H1 (cell line): ENCODE results near the gene NEGR1. TPM values are rescaled to one million over a fixed set of nuclear protein-coding genes. Genes with fewer than 3 reads are reported as not detected.

ENCODE experiments used
- CBX5 ChIP-seq: fragments of 300-800, 300-1000 bp; sonication (generic); IDR thresholded peaks from 2 replicates; pipeline ENCODE4 v1.7.1; 2016; ENCODE audit warnings: antibody characterized with exemption, low read length, low read depth
- KDM1A ChIP-seq: fragments of 200-600, 300-600 bp; sonication (generic); IDR thresholded peaks from 2 replicates; pipeline ENCODE4 v1.7.1; 2016; ENCODE audit warnings: mild to moderate bottlenecking, low read length, borderline replicate concordance
- POLR2A ChIP-seq, 2 experiments: IDR thresholded peaks; 1 replicate in 1 of 2; 2 replicates in 1 of 2; pipeline ENCODE4 v1.6.1; 2011; ENCODE audit warnings: low read depth in 2 of 2, low read length in 2 of 2, mild to moderate bottlenecking in 2 of 2; ENCODE audit errors: control extremely low read depth in 1 of 2
- POU5F1 ChIP-seq: IDR thresholded peaks from 2 replicates; pipeline ENCODE4 v1.6.1; 2011; ENCODE audit warnings: low read depth, mild to moderate bottlenecking, low read length, moderate library complexity
- RAD21 ChIP-seq, 2 experiments: IDR thresholded peaks in 1 of 2; conservative IDR thresholded peaks in 1 of 2; 2 replicates each; pipeline ENCODE4 v1.6.1; 2011; ENCODE audit warnings: low read depth in 2 of 2, low read length in 2 of 2, improper control_type of control experiment in 1 of 2, inconsistent platforms in 1 of 2, mild to moderate bottlenecking in 1 of 2, moderate library complexity in 1 of 2
- SIRT6 ChIP-seq: IDR thresholded peaks from one replicate; pipeline ENCODE4 v1.7.1; 2012; ENCODE audit warnings: low read length, inconsistent platforms
- SP1 ChIP-seq: IDR thresholded peaks from 2 replicates; pipeline ENCODE4 v1.6.1; 2011; ENCODE audit warnings: low read depth, low read length
- SUZ12 ChIP-seq: fragments of 200-600 bp; sonication (generic); IDR thresholded peaks from 2 replicates; pipeline ENCODE4 v1.6.1; 2012; ENCODE audit warnings: mild to moderate bottlenecking, inconsistent platforms, low read length, moderate library complexity, mixed read lengths
- polyA plus RNA-seq, 7 experiments: library from polyadenylated mRNA; depleted of rRNA in 3 of 7; stranded (reverse) in 5 of 7; unstranded in 2 of 7; fragments of >200 nt in 5 of 7; fragments of 200-250 nt in 2 of 7; gene quantifications; 1 replicate in 5 of 7; 2 replicates in 1 of 7; 4 replicates in 1 of 7; pipeline versions ENCODE4 v1.2.1 to v1.2.3, GENCODE V29; 2011 to 2013; ENCODE audit warnings: missing spikeins in 2 of 7, mixed read lengths in 2 of 7
- total RNA-seq: library from RNA; stranded (reverse); fragmentation: NEBNext Ultra II Directional; extraction: Animal tissue kit (Norgen Biotek cat#: 25700); gene quantifications from 2 replicates; pipeline ENCODE4 v1.2.1, GENCODE V29; 2021
- TF ChIP-seq, protein P1 (sequence below): IDR thresholded peaks from 2 replicates; pipeline ENCODE4 v1.6.1; 2011; ENCODE audit warnings: low read length, improper control_type of control experiment

NEGR1 gene
- total and polyA plus RNA-seq, 2 of the 8 experiments (the other 6 are each of a cell fraction or from before 2014, with no cell fraction given) = 0.71 to 1.3 TPM

DNA sequence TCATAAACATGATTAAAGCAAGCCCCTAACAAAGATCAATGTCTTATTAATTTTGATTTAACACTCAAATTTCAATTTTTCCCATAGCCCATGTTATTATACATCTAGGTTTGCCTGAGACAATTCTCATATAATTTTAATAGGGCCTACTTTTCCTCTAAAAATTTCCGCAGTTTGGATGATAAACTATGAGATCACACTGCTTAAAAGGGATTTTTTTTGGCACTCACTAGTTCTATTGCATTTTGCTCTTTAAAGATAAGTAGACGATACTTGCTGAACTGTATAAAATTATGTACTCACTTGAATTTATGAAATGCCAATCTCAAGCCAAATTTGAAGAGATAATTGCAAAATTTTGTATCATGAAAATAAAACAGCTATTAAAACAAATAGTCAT is 721.1 kb downstream of the NEGR1 start (continued):
- TF ChIP-seq RAD21 (IDR thresholded peaks at IDR 0.05 in 1 of 2, conservative IDR thresholded peaks at IDR 0.05 in 1 of 2; ENCODE audit: low read depth in 2 of 2, low read length in 2 of 2) (no peak), SP1 (no peak), SIRT6 (no peak), SUZ12 (no peak), POLR2A (IDR thresholded peaks at IDR 0.05; ENCODE audit: control extremely low read depth in 1 of 2, low read depth in 2 of 2, low read length in 2 of 2) (no peak), CBX5 (no peak), KDM1A (no peak), POU5F1 (no peak)
- TF ChIP-seq, protein P1, sequence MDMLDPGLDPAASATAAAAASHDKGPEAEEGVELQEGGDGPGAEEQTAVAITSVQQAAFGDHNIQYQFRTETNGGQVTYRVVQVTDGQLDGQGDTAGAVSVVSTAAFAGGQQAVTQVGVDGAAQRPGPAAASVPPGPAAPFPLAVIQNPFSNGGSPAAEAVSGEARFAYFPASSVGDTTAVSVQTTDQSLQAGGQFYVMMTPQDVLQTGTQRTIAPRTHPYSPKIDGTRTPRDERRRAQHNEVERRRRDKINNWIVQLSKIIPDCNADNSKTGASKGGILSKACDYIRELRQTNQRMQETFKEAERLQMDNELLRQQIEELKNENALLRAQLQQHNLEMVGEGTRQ = no peak
